CD4-positive, alpha-beta T cell (primary cell): Measurements from ENCODE around the gene ZCCHC10. TPM values are rescaled to one million over a fixed set of nuclear protein-coding genes. Genes with fewer than 3 reads are reported as not detected.
A peak's percentile ranks its signal among the peaks of the same experiment; 100 is the strongest.

Source experiments
- ATAC-seq: fragments of 200-7000 bp; cut with Tn5 transposase; one replicate; pipeline ENCODE4 v1.10.0; 2022; ENCODE audit warnings: mild to moderate bottlenecking; ENCODE audit not compliant: poor library complexity
- CTCF ChIA-PET: fragments of 350-600 bp; sonication (Branson Sonifier 250); formaldehyde crosslinking; loops from one replicate; lab custom pipeline; 2021; ENCODE audit warnings: antibody characterized with exemption, inconsistent platforms; lab: Charles Lee
- POLR2A ChIA-PET: fragments of 350-600 bp; sonication (Branson Sonifier 250); formaldehyde crosslinking; loops from one replicate; lab custom pipeline; 2021; ENCODE audit warnings: antibody characterized with exemption, inconsistent platforms; lab: Charles Lee
- DNase-seq, 14 experiments: peaks; one replicate each; pipeline ENCODE4 v3.0.0-alpha.2; 2013 to 2020; ENCODE audit warnings: mixed read lengths in 2 of 14
- H3K27ac ChIP-seq, 2 donors: one replicate each; pipeline versions ENCODE4 v1.5.1 to v1.7.0; 2013; ENCODE audit warnings: low read length in 2 of 2, low read depth in 1 of 2, mild to moderate bottlenecking in 1 of 2
- H3K27me3 ChIP-seq, 2 experiments: 1 replicate in 1 of 2; 2 replicates in 1 of 2; pipeline versions ENCODE4 v1.6.1 to v1.7.0; 2013; ENCODE audit warnings: low read length in 2 of 2, control low read depth in 1 of 2, mild to moderate bottlenecking in 1 of 2, moderate library complexity in 1 of 2; ENCODE audit not compliant: insufficient read depth in 2 of 2, control insufficient read depth in 1 of 2
- H3K36me3 ChIP-seq: one replicate; pipeline ENCODE4 v1.6.1; 2013; ENCODE audit warnings: low read length, control low read depth; ENCODE audit not compliant: insufficient read depth
- H3K4me1 ChIP-seq: one replicate; pipeline ENCODE4 v1.6.1; 2013; ENCODE audit warnings: low read length, control low read depth; ENCODE audit not compliant: insufficient read depth
- H3K4me3 ChIP-seq: one replicate; pipeline ENCODE4 v1.5.1; 2013; ENCODE audit warnings: mild to moderate bottlenecking, low read length, moderate library complexity
- H3K9me3 ChIP-seq, 2 experiments: 1 replicate in 1 of 2; 2 replicates in 1 of 2; pipeline versions ENCODE4 v1.6.1 to v1.7.0; 2013; ENCODE audit warnings: low read length in 2 of 2, mild to moderate bottlenecking in 2 of 2, control low read depth in 1 of 2, moderate library complexity in 1 of 2; ENCODE audit not compliant: control insufficient read depth in 1 of 2, insufficient read depth in 1 of 2
- H3K27ac Mint-ChIP-seq: one replicate; pipeline ENCODE4 v1.8.0; 2020; ENCODE audit warnings: mixed read lengths
- H3K27me3 Mint-ChIP-seq: one replicate; pipeline ENCODE4 v1.8.0; 2021; ENCODE audit warnings: mixed read lengths
- H3K36me3 Mint-ChIP-seq: one replicate; pipeline ENCODE4 v1.8.0; 2021; ENCODE audit warnings: low read depth, mixed read lengths
- H3K4me1 Mint-ChIP-seq: one replicate; pipeline ENCODE4 v1.8.0; 2021; ENCODE audit warnings: low read depth, mixed read lengths
- H3K4me3 Mint-ChIP-seq: one replicate; pipeline ENCODE4 v1.8.0; 2020; ENCODE audit warnings: mild to moderate bottlenecking, mixed read lengths
- H3K9me3 Mint-ChIP-seq: one replicate; pipeline ENCODE4 v1.8.0; 2020; ENCODE audit warnings: mixed read lengths
- intact Hi-C, 2 experiments: fragments of 100-400 bp; cut with DNase I in 1 of 2; cut with micrococcal nuclease in 1 of 2; formaldehyde crosslinking; loops; one replicate each; pipeline versions ENCODE4 v1.15.1 to v1.9.0; 2023 to 2025; cut with DNase I, micrococcal nuclease
- total RNA-seq, 174 experiments: library from RNA in 2 of 174; stranded (reverse) in 2 of 174; gene quantifications; one replicate each; pipeline ENCODE4 v1.2.3 and lab custom pipeline; 2021 to 2026
- TF ChIP-seq, protein P1 (sequence below): fragments of 200-600 bp; IDR thresholded peaks from one replicate; pipeline ENCODE4 v1.8.0; 2022; ENCODE audit warnings: antibody characterized with exemption, mild to moderate bottlenecking

Gene ZCCHC10
- total RNA-seq, 2 experiments from 2014 or later: 17.7 to 20.1 TPM

GRCh38 chr5:133072021-133072420 lies 45.7 kb upstream of the ZCCHC10 start:
- POLR2A ChIA-PET: no interaction called here
- Histone ChIP-seq H3K27ac (no peak overlapping the region), H3K4me3 (no peak overlapping the region), H3K27me3 (no peaks in the 10 kb centered on the region), H3K9me3 (no peaks in the 10 kb centered on the region), H3K36me3 (peaks cover 87% of the 10 kb centered on the region), H3K4me1 (no peaks in the 10 kb centered on the region)
- ATAC-seq (no peak), DNase-seq (no peak)
- Mint-ChIP-seq H3K9me3 (no peaks in the 10 kb centered on the region), H3K27me3 (no peaks in the 10 kb centered on the region), H3K36me3 (peaks cover 97% of the 10 kb centered on the region), H3K27ac (no peak overlapping the region), H3K4me3 (no peak overlapping the region), H3K4me1 (peaks cover 19% of the 10 kb centered on the region)
- CTCF ChIA-PET: no interaction called here
- TF ChIP-seq, protein P1, sequence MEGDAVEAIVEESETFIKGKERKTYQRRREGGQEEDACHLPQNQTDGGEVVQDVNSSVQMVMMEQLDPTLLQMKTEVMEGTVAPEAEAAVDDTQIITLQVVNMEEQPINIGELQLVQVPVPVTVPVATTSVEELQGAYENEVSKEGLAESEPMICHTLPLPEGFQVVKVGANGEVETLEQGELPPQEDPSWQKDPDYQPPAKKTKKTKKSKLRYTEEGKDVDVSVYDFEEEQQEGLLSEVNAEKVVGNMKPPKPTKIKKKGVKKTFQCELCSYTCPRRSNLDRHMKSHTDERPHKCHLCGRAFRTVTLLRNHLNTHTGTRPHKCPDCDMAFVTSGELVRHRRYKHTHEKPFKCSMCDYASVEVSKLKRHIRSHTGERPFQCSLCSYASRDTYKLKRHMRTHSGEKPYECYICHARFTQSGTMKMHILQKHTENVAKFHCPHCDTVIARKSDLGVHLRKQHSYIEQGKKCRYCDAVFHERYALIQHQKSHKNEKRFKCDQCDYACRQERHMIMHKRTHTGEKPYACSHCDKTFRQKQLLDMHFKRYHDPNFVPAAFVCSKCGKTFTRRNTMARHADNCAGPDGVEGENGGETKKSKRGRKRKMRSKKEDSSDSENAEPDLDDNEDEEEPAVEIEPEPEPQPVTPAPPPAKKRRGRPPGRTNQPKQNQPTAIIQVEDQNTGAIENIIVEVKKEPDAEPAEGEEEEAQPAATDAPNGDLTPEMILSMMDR: no peak
- intact Hi-C loops: no loop called here

DNA sequence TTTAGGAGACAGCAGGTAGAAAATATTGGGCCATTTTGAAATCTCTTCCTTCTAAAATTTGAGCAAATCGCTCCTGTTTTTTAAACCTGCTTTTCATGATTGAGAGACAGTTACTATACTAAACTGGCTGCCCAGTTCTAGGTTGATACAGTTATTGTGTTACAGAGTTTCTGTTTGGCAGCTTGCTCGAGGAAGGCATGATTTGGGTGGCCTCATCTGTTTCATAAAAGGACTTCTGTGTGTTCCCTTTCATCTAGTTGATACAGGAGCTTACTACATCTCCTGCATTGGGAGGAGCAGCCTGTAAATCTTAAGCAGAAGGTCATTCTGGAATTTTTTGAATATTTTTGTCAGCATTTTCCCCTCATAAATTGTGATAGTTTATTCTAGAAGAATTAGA lies 39.7 kb upstream of the ZCCHC10 start:
- ChIA-PET POLR2A (no interaction called here), CTCF (no interaction called here)
- Mint-ChIP-seq H3K4me1 (peaks cover 33% of the 10 kb centered on the region), H3K9me3 (no peaks in the 10 kb centered on the region), H3K27ac (peak overlapping the region; percentile 4), H3K27me3 (no peaks in the 10 kb centered on the region), H3K36me3 (peaks cover 68% of the 10 kb centered on the region), H3K4me3 (no peak overlapping the region)
- Histone ChIP-seq H3K27me3 (no peaks in the 10 kb centered on the region), H3K9me3 (no peaks in the 10 kb centered on the region), H3K27ac (no peak overlapping the region), H3K4me3 (no peak overlapping the region), H3K36me3 (peaks cover 53% of the 10 kb centered on the region), H3K4me1 (peaks cover 10% of the 10 kb centered on the region)
- no peak for ATAC-seq
- no peak for DNase-seq
- intact Hi-C loops: no loop called here
- TF ChIP-seq, protein P1: no peak

- Mint-ChIP-seq H3K4me1 (peaks cover 34% of the 10 kb centered on the region), H3K27ac (peak overlapping the region; percentile 4), H3K27me3 (no peaks in the 10 kb centered on the region), H3K36me3 (peaks cover 63% of the 10 kb centered on the region), H3K9me3 (no peaks in the 10 kb centered on the region), H3K4me3 (no peak overlapping the region)
- Histone ChIP-seq H3K9me3 (no peaks in the 10 kb centered on the region), H3K27ac (no peak overlapping the region), H3K27me3 (no peaks in the 10 kb centered on the region), H3K4me1 (peaks cover 12% of the 10 kb centered on the region), H3K36me3 (peaks cover 48% of the 10 kb centered on the region), H3K4me3 (no peak overlapping the region)
- TF ChIP-seq, protein P1: no peak
- intact Hi-C loops: no loop called here
- ChIA-PET POLR2A (no interaction called here), CTCF (no interaction called here)
- ATAC-seq (no peak), DNase-seq (no peak)
Measured at GRCh38 chr5:133065471-133065870, 39.1 kb upstream of the ZCCHC10 start.
